Type B pancreatic cell (in vitro differentiated cells): ENCODE measurements around the gene A1CF. TPM values are rescaled to one million over a fixed set of nuclear protein-coding genes. Genes with fewer than 3 reads are reported as not detected.
"Not testable (repeated sequence)": the region's sequence is repeated elsewhere in the genome, so short reads cannot be mapped to it uniquely, and the experiment has no call there.

ENCODE experiments used
- DNase-seq: peaks from one replicate; pipeline ENCODE4 v3.0.0; 2021; ENCODE audit warnings: mixed read lengths; ENCODE audit not compliant: unreplicated experiment; ENCODE audit errors: extremely low spot score
- H3K27ac Mint-ChIP-seq: 2 replicates; pipeline ENCODE4 v1.8.0; 2021; ENCODE audit warnings: mild to moderate bottlenecking, mixed read lengths
- H3K27me3 Mint-ChIP-seq: 2 replicates; pipeline ENCODE4 v1.8.0; 2021; ENCODE audit warnings: mixed read lengths
- H3K36me3 Mint-ChIP-seq: 2 replicates; pipeline ENCODE4 v1.8.0; 2021; ENCODE audit warnings: mixed read lengths
- H3K4me1 Mint-ChIP-seq: one replicate; pipeline ENCODE4 v1.8.0; 2021; ENCODE audit warnings: mixed read lengths; ENCODE audit not compliant: unreplicated experiment
- H3K4me3 Mint-ChIP-seq: 2 replicates; pipeline ENCODE4 v1.8.0; 2021; ENCODE audit warnings: mild to moderate bottlenecking, mixed read lengths
- H3K9me3 Mint-ChIP-seq: 2 replicates; pipeline ENCODE4 v1.8.0; 2021; ENCODE audit warnings: mixed read lengths
- CTCF ChIP-seq: fragments of 200-600 bp; sonication (generic); conservative IDR thresholded peaks from 2 replicates; pipeline ENCODE4 v1.5.0; 2021; ENCODE audit warnings: antibody characterized with exemption, mild to moderate bottlenecking
- total RNA-seq: library from RNA; stranded (reverse); gene quantifications from 2 replicates; pipeline ENCODE4 v1.2.1, GENCODE V29; 2021; ENCODE audit warnings: low replicate concordance

Gene A1CF
- total RNA-seq, 1 donor from 2014 or later, result 12.1 TPM

GRCh38 chr10:50919010-50919409 lies 33.6 kb upstream of the A1CF start:
- H3K27me3 Mint-ChIP-seq, result peaks cover 8% of the 10 kb centered on the region
- no peaks in the 10 kb centered on the region for H3K36me3 Mint-ChIP-seq
- H3K27ac Mint-ChIP-seq, result no peak overlapping the region
- no peak for TF ChIP-seq CTCF
- H3K4me1 Mint-ChIP-seq, result no peaks in the 10 kb centered on the region
- H3K9me3 Mint-ChIP-seq, result peaks cover 2% of the 10 kb centered on the region
- no peak overlapping the region for H3K4me3 Mint-ChIP-seq
- DNase-seq, result no peak

GRCh38 chr10:50918529-50918928 lies 33.1 kb upstream of the A1CF start:
- Mint-ChIP-seq H3K36me3 (no peaks in the 10 kb centered on the region), H3K4me1 (no peaks in the 10 kb centered on the region), H3K4me3 (no peak overlapping the region), H3K27me3 (peaks cover 10% of the 10 kb centered on the region), H3K9me3 (no peaks in the 10 kb centered on the region), H3K27ac (no peak overlapping the region)
- DNase-seq, result no peak
- TF ChIP-seq CTCF, result no peak

- no peak for DNase-seq
- Mint-ChIP-seq H3K4me1 (no peaks in the 10 kb centered on the region), H3K9me3 (no peaks in the 10 kb centered on the region), H3K36me3 (no peaks in the 10 kb centered on the region), H3K4me3 (no peak overlapping the region), H3K27ac (no peak overlapping the region), H3K27me3 (peaks cover 11% of the 10 kb centered on the region)
- TF ChIP-seq CTCF, result no peak
Measured at GRCh38 chr10:50917486-50917885, 32.1 kb upstream of the A1CF start.

GRCh38 chr10:50909334-50910014 lies 24.0 kb upstream of the A1CF start:
- H3K36me3 Mint-ChIP-seq, result no peaks in the 10 kb centered on the region
- peaks cover 3% of the 10 kb centered on the region for H3K27me3 Mint-ChIP-seq
- no peaks in the 10 kb centered on the region for H3K9me3 Mint-ChIP-seq
- H3K4me3 Mint-ChIP-seq, result no peak overlapping the region
- TF ChIP-seq CTCF, result no peak
- H3K27ac Mint-ChIP-seq, result no peak overlapping the region
- H3K4me1 Mint-ChIP-seq, result no peaks in the 10 kb centered on the region
- DNase-seq, result no peak

- H3K27me3 Mint-ChIP-seq, result no peaks in the 10 kb centered on the region
- H3K4me1 Mint-ChIP-seq, result no peaks in the 10 kb centered on the region
- H3K27ac Mint-ChIP-seq, result no peak overlapping the region
- TF ChIP-seq CTCF, result no peak
- no peak for DNase-seq
- no peak overlapping the region for H3K4me3 Mint-ChIP-seq
- no peaks in the 10 kb centered on the region for H3K9me3 Mint-ChIP-seq
- no peaks in the 10 kb centered on the region for H3K36me3 Mint-ChIP-seq
Measured at GRCh38 chr10:50908366-50908765, 22.9 kb upstream of the A1CF start.

GRCh38 chr10:50905797-50906196 lies 20.4 kb upstream of the A1CF start:
- not testable (repeated sequence) for H3K27ac Mint-ChIP-seq, H3K9me3 Mint-ChIP-seq, H3K4me3 Mint-ChIP-seq, H3K4me1 Mint-ChIP-seq, DNase-seq, H3K27me3 Mint-ChIP-seq, H3K36me3 Mint-ChIP-seq
